ENCODE data around the gene BST1. TPM values are rescaled to one million over a fixed set of nuclear protein-coding genes. Genes with fewer than 3 reads are reported as not detected.
"Not testable (repeated sequence)": the region's sequence is repeated elsewhere in the genome, so short reads cannot be mapped to it uniquely, and the experiment has no call there.

Gene BST1
- total RNA-seq, 1 donor, result 31.8 TPM

GRCh38 chr4:15757054-15757453 is 54.2 kb downstream of the BST1 start:
- no peaks in the 10 kb centered on the region for H3K79me2 ChIP-seq (ENCODE audit: insufficient read depth, low read length)
- H2AFZ ChIP-seq (ENCODE audit: low read length), result no peak overlapping the region
- peaks cover 24% of the 10 kb centered on the region for H3K4me1 ChIP-seq (ENCODE audit: insufficient read depth, low read length)
- no peak for TF ChIP-seq CTCF (IDR thresholded peaks at IDR 0.05; ENCODE audit: extremely low read depth, low read depth, low read length)
- no peak overlapping the region for H3K27ac ChIP-seq (ENCODE audit: low read depth, low read length)
- H3K36me3 ChIP-seq (ENCODE audit: insufficient read depth, low read length), result no peaks in the 10 kb centered on the region
- no peaks in the 10 kb centered on the region for H3K9me3 ChIP-seq (ENCODE audit: low read depth, low read length)
- no peak overlapping the region for H3K4me3 ChIP-seq (ENCODE audit: insufficient read depth, low read length)
- H3K27me3 ChIP-seq (ENCODE audit: insufficient read depth, low read length), result peaks cover 11% of the 10 kb centered on the region
- H3K4me2 ChIP-seq (ENCODE audit: insufficient read depth, low read length), result no peak overlapping the region
- no peaks in the 10 kb centered on the region for H4K20me1 ChIP-seq (ENCODE audit: insufficient read depth, low read length)
- DNase-seq (ENCODE audit: insufficient read length, low spot score, missing footprints), result no peak

GRCh38 chr4:15758294-15758693 is 55.4 kb downstream of the BST1 start:
- Histone ChIP-seq H3K9me3 (ENCODE audit: low read depth, low read length) (no peaks in the 10 kb centered on the region), H3K36me3 (ENCODE audit: insufficient read depth, low read length) (no peaks in the 10 kb centered on the region), H3K27ac (ENCODE audit: low read depth, low read length) (no peak overlapping the region), H3K4me2 (ENCODE audit: insufficient read depth, low read length) (no peak overlapping the region), H4K20me1 (ENCODE audit: insufficient read depth, low read length) (no peaks in the 10 kb centered on the region), H3K79me2 (ENCODE audit: insufficient read depth, low read length) (no peaks in the 10 kb centered on the region), H3K4me3 (ENCODE audit: insufficient read depth, low read length) (no peak overlapping the region), H3K27me3 (ENCODE audit: insufficient read depth, low read length) (peaks cover 11% of the 10 kb centered on the region), H3K4me1 (ENCODE audit: insufficient read depth, low read length) (peaks cover 24% of the 10 kb centered on the region), H2AFZ (ENCODE audit: low read length) (no peak overlapping the region)
- no peak for TF ChIP-seq CTCF (IDR thresholded peaks at IDR 0.05; ENCODE audit: extremely low read depth, low read depth, low read length)
- DNase-seq (ENCODE audit: insufficient read length, low spot score, missing footprints), result no peak

GRCh38 chr4:15762460-15762859 is 59.6 kb downstream of the BST1 start:
- H3K27me3 ChIP-seq (ENCODE audit: insufficient read depth, low read length), result peaks cover 23% of the 10 kb centered on the region
- H4K20me1 ChIP-seq (ENCODE audit: insufficient read depth, low read length); H2AFZ ChIP-seq (ENCODE audit: low read length); H3K9me3 ChIP-seq (ENCODE audit: low read depth, low read length); H3K79me2 ChIP-seq (ENCODE audit: insufficient read depth, low read length); H3K36me3 ChIP-seq (ENCODE audit: insufficient read depth, low read length); DNase-seq (ENCODE audit: insufficient read length, low spot score, missing footprints); H3K27ac ChIP-seq (ENCODE audit: low read depth, low read length); H3K4me3 ChIP-seq (ENCODE audit: insufficient read depth, low read length); H3K4me2 ChIP-seq (ENCODE audit: insufficient read depth, low read length); H3K4me1 ChIP-seq (ENCODE audit: insufficient read depth, low read length): not testable (repeated sequence)

- DNase-seq (ENCODE audit: insufficient read length, low spot score, missing footprints), result no peak
- no peak overlapping the region for H3K27ac ChIP-seq (ENCODE audit: low read depth, low read length)
- H3K9me3 ChIP-seq (ENCODE audit: low read depth, low read length), result no peaks in the 10 kb centered on the region
- peaks cover 15% of the 10 kb centered on the region for H3K27me3 ChIP-seq (ENCODE audit: insufficient read depth, low read length)
- no peak overlapping the region for H3K4me2 ChIP-seq (ENCODE audit: insufficient read depth, low read length)
- no peaks in the 10 kb centered on the region for H4K20me1 ChIP-seq (ENCODE audit: insufficient read depth, low read length)
- H3K79me2 ChIP-seq (ENCODE audit: insufficient read depth, low read length), result no peaks in the 10 kb centered on the region
- no peak overlapping the region for H3K4me3 ChIP-seq (ENCODE audit: insufficient read depth, low read length)
- no peaks in the 10 kb centered on the region for H3K4me1 ChIP-seq (ENCODE audit: insufficient read depth, low read length)
- TF ChIP-seq CTCF (IDR thresholded peaks at IDR 0.05; ENCODE audit: extremely low read depth, low read depth, low read length), result no peak
- no peak overlapping the region for H2AFZ ChIP-seq (ENCODE audit: low read length)
- H3K36me3 ChIP-seq (ENCODE audit: insufficient read depth, low read length), result no peaks in the 10 kb centered on the region
Observed at GRCh38 chr4:15765391-15765790, 62.5 kb downstream of the BST1 start.

All from osteoblast (primary cell).